H1 (cell line): ENCODE measurements around the gene TNIK. TPM values are rescaled to one million over a fixed set of nuclear protein-coding genes. Genes with fewer than 3 reads are reported as not detected.

Experiments
- CTCF ChIA-PET: fragments of 300-600 bp; sonication (Branson Sonifier 250); formaldehyde crosslinking; loops from one replicate; lab custom pipeline; 2021; ENCODE audit not compliant: partially characterized antibody; lab: Charles Lee
- POLR2A ChIA-PET: fragments of 300-600 bp; sonication (Branson Sonifier 250); formaldehyde crosslinking; loops from one replicate; lab custom pipeline; 2021; ENCODE audit warnings: inconsistent platforms; ENCODE audit not compliant: partially characterized antibody; lab: Charles Lee
- DNase-seq, 2 experiments: peaks; one replicate each; pipeline versions ENCODE4 v3.0.0 to v3.0.0-alpha.2; 2010 to 2022; ENCODE audit warnings: low spot score in 2 of 2, low read depth in 1 of 2, mixed read lengths in 1 of 2
- FAIRE-seq: peaks from 2 replicates; lab custom pipeline; 2011; peaks lifted over from hg19 to GRCh38; lab: Jason Lieb, UNC
- H2AFZ ChIP-seq: 2 replicates; pipeline ENCODE4 v1.8.1; 2012; ENCODE audit warnings: low read length, inconsistent platforms
- H2AK5ac ChIP-seq: 2 replicates; pipeline ENCODE4 v1.6.1; 2013; ENCODE audit warnings: low read depth, low read length
- H2BK120ac ChIP-seq: replicated peaks from 2 replicates; pipeline ENCODE3; 2013; ENCODE audit warnings: low read depth, low read length, inconsistent platforms
- H2BK12ac ChIP-seq: 2 replicates; pipeline ENCODE4 v1.6.1; 2013; ENCODE audit warnings: low read depth, low read length
- H2BK15ac ChIP-seq: 2 replicates; pipeline ENCODE4 v1.6.1; 2013; ENCODE audit warnings: low read length
- H2BK20ac ChIP-seq: 2 replicates; pipeline ENCODE4 v1.6.1; 2013; ENCODE audit warnings: low read length
- H2BK5ac ChIP-seq: 2 replicates; pipeline ENCODE4 v1.6.1; 2013; ENCODE audit warnings: low read depth, low read length
- H3K14ac ChIP-seq: 2 replicates; pipeline ENCODE4 v1.6.1; 2013; ENCODE audit warnings: inconsistent platforms; ENCODE audit not compliant: insufficient read length
- H3K18ac ChIP-seq: 2 replicates; pipeline ENCODE4 v1.6.1; 2013; ENCODE audit warnings: low read length; ENCODE audit errors: extremely low read depth
- H3K23ac ChIP-seq: 2 replicates; pipeline ENCODE4 v1.6.1; 2013; ENCODE audit warnings: inconsistent platforms; ENCODE audit not compliant: insufficient read length
- H3K23me2 ChIP-seq: 2 replicates; pipeline ENCODE4 v1.6.1; 2013; ENCODE audit warnings: low read depth, low read length
- H3K27ac ChIP-seq: 2 replicates; pipeline ENCODE4 v1.6.1; 2011; ENCODE audit warnings: low read depth, low read length, inconsistent platforms
- H3K27me3 ChIP-seq, 4 experiments: replicated peaks in 1 of 4; 1 replicate in 1 of 4; 2 replicates in 3 of 4; pipeline versions ENCODE4 v1.6.1 to v1.8.1; 2011 to 2013; ENCODE audit warnings: low read length in 3 of 4, mild to moderate bottlenecking in 3 of 4, inconsistent platforms in 2 of 4, mixed read lengths in 2 of 4, moderate library complexity in 1 of 4; ENCODE audit not compliant: control insufficient read depth in 3 of 4, insufficient read depth in 3 of 4; ENCODE audit errors: extremely low read depth in 1 of 4
- H3K36me3 ChIP-seq, 4 experiments: 2 replicates each; pipeline versions ENCODE4 v1.6.1 to v1.8.1; 2011 to 2013; ENCODE audit warnings: mild to moderate bottlenecking in 4 of 4, low read length in 3 of 4, moderate library complexity in 2 of 4, control low read depth in 1 of 4, inconsistent platforms in 1 of 4; ENCODE audit not compliant: insufficient read depth in 4 of 4, control insufficient read depth in 2 of 4
- H3K4ac ChIP-seq: replicated peaks from 2 replicates; pipeline ENCODE3; 2013; ENCODE audit warnings: low read length, low read depth, mixed read lengths, inconsistent platforms; ENCODE audit not compliant: insufficient read length
- H3K4me1 ChIP-seq, 4 experiments: replicated peaks in 1 of 4; 1 replicate in 1 of 4; 2 replicates in 3 of 4; pipeline versions ENCODE4 v1.6.1 to v1.8.1; 2011 to 2013; ENCODE audit warnings: low read length in 3 of 4, inconsistent platforms in 2 of 4, mixed read lengths in 1 of 4; ENCODE audit not compliant: insufficient read depth in 4 of 4, control insufficient read depth in 3 of 4
- H3K4me2 ChIP-seq, 2 experiments: 2 replicates each; pipeline versions ENCODE4 v1.6.1 to v1.8.1; 2011 to 2013; ENCODE audit warnings: low read depth in 2 of 2, low read length in 2 of 2, control low read depth in 1 of 2, inconsistent platforms in 1 of 2, mild to moderate bottlenecking in 1 of 2; ENCODE audit not compliant: insufficient read depth in 1 of 2
- H3K4me3 ChIP-seq, 4 experiments: fragments of 200-600, 300-600 bp in 1 of 4; sonication (generic), shearing (Covaris generic), sonication (Bioruptor Twin) in 1 of 4; 2 replicates each; pipeline versions ENCODE4 v1.5.1 to v1.8.1; 2011 to 2016; ENCODE audit warnings: low read length in 4 of 4, low read depth in 3 of 4, control low read depth in 2 of 4, inconsistent platforms in 2 of 4, mild to moderate bottlenecking in 2 of 4, mixed read lengths in 1 of 4, moderate library complexity in 1 of 4; ENCODE audit not compliant: insufficient read depth in 2 of 4; ENCODE audit errors: extremely low read depth in 1 of 4
- H3K56ac ChIP-seq: replicated peaks from 2 replicates; pipeline ENCODE3; 2013; ENCODE audit warnings: low read depth, mild to moderate bottlenecking, mixed read lengths, low read length, inconsistent platforms; ENCODE audit not compliant: insufficient read length
- H3K79me1 ChIP-seq: 2 replicates; pipeline ENCODE4 v1.6.1; 2013; ENCODE audit warnings: low read depth, low read length, control low read depth
- H3K79me2 ChIP-seq, 2 experiments: 2 replicates each; pipeline versions ENCODE4 v1.6.1 to v1.8.1; 2012 to 2013; ENCODE audit warnings: low read length in 2 of 2, mild to moderate bottlenecking in 2 of 2, inconsistent platforms in 1 of 2; ENCODE audit not compliant: insufficient read depth in 2 of 2, control insufficient read depth in 1 of 2
- H3K9ac ChIP-seq, 4 experiments: replicated peaks in 1 of 4; 1 replicate in 1 of 4; 2 replicates in 3 of 4; pipeline versions ENCODE4 v1.6.1 to v1.8.1; 2011 to 2013; ENCODE audit warnings: low read depth in 3 of 4, low read length in 3 of 4, control low read depth in 2 of 4, mild to moderate bottlenecking in 2 of 4, moderate library complexity in 2 of 4, inconsistent platforms in 1 of 4; ENCODE audit errors: extremely low read depth in 1 of 4
- H3K9me3 ChIP-seq, 2 experiments: 2 replicates each; pipeline versions ENCODE4 v1.6.1 to v1.8.1; 2012 to 2013; ENCODE audit warnings: mild to moderate bottlenecking in 2 of 2, moderate library complexity in 2 of 2, control low read depth in 1 of 2, inconsistent platforms in 1 of 2, low read depth in 1 of 2, low read length in 1 of 2, mixed read lengths in 1 of 2; ENCODE audit not compliant: insufficient read depth in 2 of 2
- H4K20me1 ChIP-seq, 2 experiments: replicated peaks in 1 of 2; 2 replicates each; pipeline versions ENCODE3 to v1.8.1; 2011 to 2013; ENCODE audit warnings: inconsistent platforms in 2 of 2, low read length in 2 of 2, mild to moderate bottlenecking in 1 of 2; ENCODE audit not compliant: insufficient read depth in 2 of 2, control insufficient read depth in 1 of 2
- H4K5ac ChIP-seq: 2 replicates; pipeline ENCODE4 v1.6.1; 2013; ENCODE audit warnings: low read length, low read depth, mixed read lengths, inconsistent platforms; ENCODE audit not compliant: insufficient read length
- H4K8ac ChIP-seq: 2 replicates; pipeline ENCODE4 v1.8.0; 2013; ENCODE audit warnings: mild to moderate bottlenecking, moderate library complexity, low read length, inconsistent platforms; ENCODE audit not compliant: insufficient read depth; ENCODE audit errors: extremely low read depth
- H4K91ac ChIP-seq: replicated peaks from 2 replicates; pipeline ENCODE3; 2013; ENCODE audit warnings: low read length, mixed read lengths, inconsistent platforms; ENCODE audit not compliant: insufficient read length
- BACH1 ChIP-seq: IDR thresholded peaks from 2 replicates; pipeline ENCODE4 v1.6.1; 2012; ENCODE audit warnings: low read length, improper control_type of control experiment
- CHD1 ChIP-seq: IDR thresholded peaks from 2 replicates; pipeline ENCODE4 v1.6.1; 2012; ENCODE audit warnings: low read depth, low read length, improper control_type of control experiment
- EGR1 ChIP-seq: IDR thresholded peaks from 2 replicates; pipeline ENCODE4 v1.6.1; 2011; ENCODE audit warnings: low read depth, low read length, borderline replicate concordance
- FOSL1 ChIP-seq: IDR thresholded peaks from 2 replicates; pipeline ENCODE4 v1.6.1; 2011; ENCODE audit warnings: mild to moderate bottlenecking, low read depth, low read length, moderate library complexity; ENCODE audit not compliant: insufficient read depth
- GABPA ChIP-seq: IDR thresholded peaks from 2 replicates; pipeline ENCODE4 v1.6.1; 2011; ENCODE audit warnings: mild to moderate bottlenecking, low read length, moderate library complexity, borderline replicate concordance; ENCODE audit not compliant: insufficient read depth
- SP1 ChIP-seq: IDR thresholded peaks from 2 replicates; pipeline ENCODE4 v1.6.1; 2011; ENCODE audit warnings: low read depth, low read length
- WGBS, 2 experiments: shearing (Covaris generic) in 1 of 2; methylation state at CpG; one replicate each; pipeline versions ENCODE4 v1.1.6 to v1.1.7; 2013 to 2015; ENCODE audit warnings: low lambda C conversion rate in 2 of 2, mixed read lengths in 2 of 2, inconsistent platforms in 1 of 2, low coverage in 1 of 2, missing lambda C conversion rate in 1 of 2; ENCODE audit not compliant: insufficient replicate concordance in 2 of 2, insufficient coverage in 1 of 2, insufficient read length in 1 of 2; ENCODE audit errors: extremely low coverage in 1 of 2, missing lambda C conversion rate in 1 of 2; 5-methylcytosine and 5-hydroxymethylcytosine counted together
- polyA plus RNA-seq, 7 experiments: library from polyadenylated mRNA; depleted of rRNA in 3 of 7; stranded (reverse) in 5 of 7; unstranded in 2 of 7; fragments of >200 nt in 5 of 7; fragments of 200-250 nt in 2 of 7; gene quantifications; 1 replicate in 5 of 7; 2 replicates in 1 of 7; 4 replicates in 1 of 7; pipeline versions ENCODE4 v1.2.1 to v1.2.3, GENCODE V29; 2011 to 2013; ENCODE audit warnings: missing spikeins in 2 of 7, mixed read lengths in 2 of 7
- total RNA-seq: library from RNA; stranded (reverse); fragmentation: NEBNext Ultra II Directional; extraction: Animal tissue kit (Norgen Biotek cat#: 25700); gene quantifications from 2 replicates; pipeline ENCODE4 v1.2.1, GENCODE V29; 2021
- TF ChIP-seq, protein P1 (sequence below): IDR thresholded peaks from 2 replicates; pipeline ENCODE4 v1.6.1; 2012; ENCODE audit warnings: inconsistent platforms
- TF ChIP-seq, protein P2 (sequence below), 3 experiments: IDR thresholded peaks; 1 replicate in 2 of 3; 2 replicates in 1 of 3; pipeline versions ENCODE4 v1.5.1 to v1.6.1; 2011; ENCODE audit warnings: low read length in 3 of 3, mild to moderate bottlenecking in 3 of 3, inconsistent platforms in 2 of 3, low read depth in 1 of 3, moderate library complexity in 1 of 3; ENCODE audit not compliant: insufficient read depth in 1 of 3; ENCODE audit errors: control extremely low read depth in 1 of 3

Gene TNIK
- total and polyA plus RNA-seq, 2 of the 8 experiments (the other 6 are each of a cell fraction or from before 2014, with no cell fraction given): 7.4 to 42.0 TPM

DNA sequence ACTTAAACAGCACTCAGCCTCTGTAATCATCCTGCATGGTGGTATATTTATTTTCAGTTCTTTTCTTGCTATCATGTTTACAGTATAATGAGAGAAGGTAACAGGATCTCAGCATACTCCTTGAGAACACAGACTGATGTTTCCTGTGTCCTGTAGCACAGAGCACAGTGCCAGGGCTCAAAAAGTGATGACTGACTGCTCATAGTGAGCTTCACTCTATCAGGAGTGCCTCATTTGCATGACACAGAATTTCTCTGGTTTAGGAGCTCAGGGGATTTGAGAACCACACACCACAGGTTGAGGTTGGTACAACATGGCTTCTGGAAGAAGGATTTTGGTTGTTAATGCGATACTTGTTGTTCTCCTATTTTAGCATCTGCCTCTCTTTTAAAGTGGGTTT is 365.1 kb downstream of the TNIK start:
- no peaks in the 10 kb centered on the region for H3K23me2 ChIP-seq
- no peak overlapping the region for H4K5ac ChIP-seq
- no peak overlapping the region for H3K56ac ChIP-seq
- H2BK12ac ChIP-seq: no peak overlapping the region
- H3K36me3 ChIP-seq: peaks cover 0 to 7% (median 0%) of the 10 kb centered on the region in 4 experiments; a peak in 3 of 8 replicates
- H4K20me1 ChIP-seq: no peaks in the 10 kb centered on the region
- H2AK5ac ChIP-seq: no peak overlapping the region
- H3K79me1 ChIP-seq: no peaks in the 10 kb centered on the region
- no peak overlapping the region for H3K9ac ChIP-seq
- no peak overlapping the region for H3K23ac ChIP-seq
- POLR2A ChIA-PET: no interaction called here
- peaks cover 0 to 2% (median 0%) of the 10 kb centered on the region in 4 experiments; a peak in 2 of 7 replicates for H3K4me1 ChIP-seq
- H2BK15ac ChIP-seq: no peak overlapping the region
- DNase-seq: no peak
- H3K18ac ChIP-seq: no peak overlapping the region
- H3K27me3 ChIP-seq: peaks cover 0 to 1% (median 0%) of the 10 kb centered on the region in 4 experiments; a peak in 1 of 7 replicates
- no peak overlapping the region for H3K4ac ChIP-seq
- H3K27ac ChIP-seq: no peak overlapping the region
- no peaks in the 10 kb centered on the region for H3K9me3 ChIP-seq
- H3K4me2 ChIP-seq: no peak overlapping the region
- H2AFZ ChIP-seq: no peak overlapping the region
- TF ChIP-seq BACH1: no peak
- no peak for TF ChIP-seq SP1
- no peak for TF ChIP-seq EGR1
- TF ChIP-seq, protein P1, sequence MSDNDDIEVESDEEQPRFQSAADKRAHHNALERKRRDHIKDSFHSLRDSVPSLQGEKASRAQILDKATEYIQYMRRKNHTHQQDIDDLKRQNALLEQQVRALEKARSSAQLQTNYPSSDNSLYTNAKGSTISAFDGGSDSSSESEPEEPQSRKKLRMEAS: no peak
- TF ChIP-seq CHD1: no peak
- TF ChIP-seq FOSL1: no peak
- TF ChIP-seq, protein P2, sequence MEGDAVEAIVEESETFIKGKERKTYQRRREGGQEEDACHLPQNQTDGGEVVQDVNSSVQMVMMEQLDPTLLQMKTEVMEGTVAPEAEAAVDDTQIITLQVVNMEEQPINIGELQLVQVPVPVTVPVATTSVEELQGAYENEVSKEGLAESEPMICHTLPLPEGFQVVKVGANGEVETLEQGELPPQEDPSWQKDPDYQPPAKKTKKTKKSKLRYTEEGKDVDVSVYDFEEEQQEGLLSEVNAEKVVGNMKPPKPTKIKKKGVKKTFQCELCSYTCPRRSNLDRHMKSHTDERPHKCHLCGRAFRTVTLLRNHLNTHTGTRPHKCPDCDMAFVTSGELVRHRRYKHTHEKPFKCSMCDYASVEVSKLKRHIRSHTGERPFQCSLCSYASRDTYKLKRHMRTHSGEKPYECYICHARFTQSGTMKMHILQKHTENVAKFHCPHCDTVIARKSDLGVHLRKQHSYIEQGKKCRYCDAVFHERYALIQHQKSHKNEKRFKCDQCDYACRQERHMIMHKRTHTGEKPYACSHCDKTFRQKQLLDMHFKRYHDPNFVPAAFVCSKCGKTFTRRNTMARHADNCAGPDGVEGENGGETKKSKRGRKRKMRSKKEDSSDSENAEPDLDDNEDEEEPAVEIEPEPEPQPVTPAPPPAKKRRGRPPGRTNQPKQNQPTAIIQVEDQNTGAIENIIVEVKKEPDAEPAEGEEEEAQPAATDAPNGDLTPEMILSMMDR (IDR thresholded peaks at IDR 0.05; ENCODE audit: control extremely low read depth in 1 of 3, insufficient read depth in 1 of 3, low read depth in 1 of 3, low read length in 3 of 3): no peak
- no peak for TF ChIP-seq GABPA
- TF ChIP-seq, all 59 proteins: peak for 0
- Histone ChIP-seq H2BK5ac (no peak overlapping the region), H3K79me2 (no peaks in the 10 kb centered on the region), H3K4me3 (no peak overlapping the region), H2BK120ac (no peak overlapping the region), H2BK20ac (no peak overlapping the region), H4K8ac (no peak overlapping the region), H4K91ac (no peak overlapping the region), H3K14ac (no peak overlapping the region)
- CTCF ChIA-PET: interaction anchor here (1.0 to 1.1 kb wide), 3 partner anchors 9 to 133 kb away, joined by 3 read pairs; no protein-coding TSS in a partner anchor
- WGBS, 2 experiments: 93% methylated on average over 1 of the region's 1 CpG; no CpG with 5 or more reads in 1 of the 2 experiments
- no peak for FAIRE-seq
